Measurements from ENCODE around the gene TMEM143. TPM values are rescaled to one million over a fixed set of nuclear protein-coding genes. Genes with fewer than 3 reads are reported as not detected.

The TMEM143 gene
- total and polyA plus RNA-seq, 2 of the 8 experiments (the other 6 are each of a cell fraction or from before 2014, with no cell fraction given): 14.2 to 19.1 TPM

- H2BK5ac ChIP-seq (ENCODE audit: low read depth, low read length): no peak overlapping the region
- H3K14ac ChIP-seq (ENCODE audit: insufficient read length): no peak overlapping the region
- H2BK15ac ChIP-seq (ENCODE audit: low read length): no peak overlapping the region
- H3K36me3 ChIP-seq (ENCODE audit: control insufficient read depth in 2 of 4, insufficient read depth in 4 of 4, low read length in 3 of 4): peaks cover 4 to 39% (median 29%) of the 10 kb centered on the region in 4 experiments; a peak in 7 of 8 replicates
- H2AK5ac ChIP-seq (ENCODE audit: low read depth, low read length): no peak overlapping the region
- H2BK120ac ChIP-seq (replicated peaks; ENCODE audit: low read depth, low read length): no peak overlapping the region
- TF ChIP-seq ASH2L (IDR thresholded peaks at IDR 0.05; ENCODE audit: low read length) (no peak), POLR2AphosphoS5 (IDR thresholded peaks at IDR 0.05; ENCODE audit: low read depth, low read length) (no peak), CEBPB (IDR thresholded peaks at IDR 0.05; ENCODE audit: low read depth, low read length) (no peak), CTCF (IDR thresholded peaks at IDR 0.05; ENCODE audit: control extremely low read depth in 1 of 3, insufficient read depth in 1 of 3, low read depth in 1 of 3, low read length in 3 of 3) (peak; percentile 14 to 44 (median 21); a peak in 3 of 4 replicates), ATF2 (IDR thresholded peaks at IDR 0.05; ENCODE audit: low read length) (no peak), TEAD4 (IDR thresholded peaks at IDR 0.05; ENCODE audit: low read depth, low read length) (no peak), RAD21 (IDR thresholded peaks at IDR 0.05 in 1 of 2, conservative IDR thresholded peaks at IDR 0.05 in 1 of 2; ENCODE audit: low read depth in 2 of 2, low read length in 2 of 2) (peak; percentile 13 to 30; a peak in 2 of 4 replicates)
- H4K91ac ChIP-seq (replicated peaks; ENCODE audit: insufficient read length, low read length): no peak overlapping the region
- DNase-seq (ENCODE audit: low read depth in 1 of 2, low spot score in 2 of 2): no peak
- H3K4ac ChIP-seq (replicated peaks; ENCODE audit: insufficient read length, low read depth, low read length): no peak overlapping the region
- H3K4me1 ChIP-seq (replicated peaks in 1 of 4; ENCODE audit: control insufficient read depth in 3 of 4, insufficient read depth in 4 of 4, low read length in 3 of 4): no peaks in the 10 kb centered on the region
- WGBS, 2 experiments (ENCODE audit: extremely low coverage in 1 of 2, insufficient coverage in 1 of 2, insufficient read length in 1 of 2, insufficient replicate concordance in 2 of 2, low coverage in 1 of 2, low lambda C conversion rate in 2 of 2, missing lambda C conversion rate in 1 of 2): 93% methylated on average over 11 of the region's 11 CpGs; no CpG with 5 or more reads in 1 of the 2 experiments
- no peak overlapping the region for H2BK20ac ChIP-seq (ENCODE audit: low read length)
- H3K4me3 ChIP-seq (ENCODE audit: extremely low read depth in 1 of 4, insufficient read depth in 2 of 4, low read depth in 3 of 4, low read length in 4 of 4): no peak overlapping the region
- H3K27ac ChIP-seq (ENCODE audit: low read depth, low read length): no peak overlapping the region
- H3K9ac ChIP-seq (replicated peaks in 1 of 4; ENCODE audit: extremely low read depth in 1 of 4, low read depth in 3 of 4, low read length in 3 of 4): no peak overlapping the region
- no peaks in the 10 kb centered on the region for H3K79me1 ChIP-seq (ENCODE audit: low read depth, low read length)
- CTCF ChIA-PET (ENCODE audit: partially characterized antibody): interaction anchor here (0.7 to 3.1 kb wide), 11 partner anchors 9 to 191 kb away, joined by 3 to 25 read pairs (median 3); partner anchors contain the start of genes GRIN2D and KDELR1
- no peak overlapping the region for H3K4me2 ChIP-seq (ENCODE audit: insufficient read depth in 1 of 2, low read depth in 2 of 2, low read length in 2 of 2)
- POLR2A ChIA-PET (ENCODE audit: partially characterized antibody): interaction anchor here (0.7 to 1.8 kb wide), 5 partner anchors 13 to 94 kb away, joined by 3 to 9 read pairs (median 4); partner anchors contain the start of genes SYNGR4 and TMEM143
- H4K5ac ChIP-seq (ENCODE audit: insufficient read length, low read depth, low read length): no peak overlapping the region
- peaks cover 0 to 5% of the 10 kb centered on the region in 2 experiments for H4K20me1 ChIP-seq (replicated peaks in 1 of 2; ENCODE audit: control insufficient read depth in 1 of 2, insufficient read depth in 2 of 2, low read length in 2 of 2)
- H2AFZ ChIP-seq (ENCODE audit: low read length): no peak overlapping the region
- no peaks in the 10 kb centered on the region for H3K79me2 ChIP-seq (ENCODE audit: control insufficient read depth in 1 of 2, insufficient read depth in 2 of 2, low read length in 2 of 2)
- H3K9me3 ChIP-seq (ENCODE audit: insufficient read depth in 2 of 2, low read depth in 1 of 2, low read length in 1 of 2): no peaks in the 10 kb centered on the region
- H3K56ac ChIP-seq (replicated peaks; ENCODE audit: insufficient read length, low read depth, low read length): no peak overlapping the region
- no peak overlapping the region for H3K23ac ChIP-seq (ENCODE audit: insufficient read length)
- H3K27me3 ChIP-seq (replicated peaks in 1 of 4; ENCODE audit: control insufficient read depth in 3 of 4, extremely low read depth in 1 of 4, insufficient read depth in 3 of 4, low read length in 3 of 4): no peaks in the 10 kb centered on the region
- no peaks in the 10 kb centered on the region for H3K23me2 ChIP-seq (ENCODE audit: low read depth, low read length)
- no peak overlapping the region for H4K8ac ChIP-seq (ENCODE audit: extremely low read depth, insufficient read depth, low read length)
- no peak for FAIRE-seq
- H2BK12ac ChIP-seq (ENCODE audit: low read depth, low read length): no peak overlapping the region
- no peak overlapping the region for H3K18ac ChIP-seq (ENCODE audit: extremely low read depth, low read length)
Observed at GRCh38 chr19:48381178-48381950, 17.6 kb upstream of the TMEM143 start.
